Ureter (tissue), 1 donor: ENCODE results near the gene NHEJ1. TPM values are rescaled to one million over a fixed set of nuclear protein-coding genes. Genes with fewer than 3 reads are reported as not detected.

Experiments used
- DNase-seq: peaks from one replicate; pipeline ENCODE4 v3.0.0-alpha.2; 2020; ENCODE audit warnings: low spot score
- total RNA-seq: library from RNA; stranded (reverse); gene quantifications from one replicate; pipeline ENCODE4 v1.2.4, GENCODE V29; 2023
- donor health status: DM: yes; HTN: yes; CAD: no.

Gene NHEJ1
- total RNA-seq, 1 donor from 2014 or later: 13.9 TPM

- DNase-seq: no peak
Measured at GRCh38 chr2:219028996-219029828, 131.4 kb downstream of the NHEJ1 start.

- DNase-seq: no peak
Measured at GRCh38 chr2:219028141-219028540, 132.5 kb downstream of the NHEJ1 start.

- no peak for DNase-seq
Measured at GRCh38 chr2:219027511-219028055, 133.0 kb downstream of the NHEJ1 start.

- no peak for DNase-seq
Measured at GRCh38 chr2:219026946-219027345, 133.7 kb downstream of the NHEJ1 start.

GRCh38 chr2:219025637-219026585, 134.7 kb downstream of the NHEJ1 start:
- no peak for DNase-seq

Other genes with a start within 250 kb of the NHEJ1 start
- gene CDK5R2, start 201.1 kb downstream of the NHEJ1 start, total RNA-seq: not detected
- not detected for gene FEV, start 175.6 kb downstream of the NHEJ1 start, total RNA-seq
- not detected for gene CRYBA2, start 167.4 kb downstream of the NHEJ1 start, total RNA-seq
- gene CFAP65, start 119.3 kb downstream of the NHEJ1 start, total RNA-seq: not detected
- gene IHH, start 99.9 kb downstream of the NHEJ1 start, total RNA-seq: not detected
- 1.6 TPM for gene SLC23A3, start 9.2 kb upstream of the NHEJ1 start, total RNA-seq
- 56.4 TPM for gene CNPPD1, start 16.1 kb upstream of the NHEJ1 start, total RNA-seq
- 79.6 TPM for gene RETREG2, start 17.5 kb upstream of the NHEJ1 start, total RNA-seq
- gene ZFAND2B, start 46.0 kb upstream of the NHEJ1 start, total RNA-seq: 28.7 TPM
- gene ABCB6, start 58.1 kb upstream of the NHEJ1 start, total RNA-seq: 36.1 TPM
- 31.6 TPM for gene ATG9A, start 68.8 kb upstream of the NHEJ1 start, total RNA-seq
- gene ANKZF1, start 69.0 kb upstream of the NHEJ1 start, total RNA-seq: 73.1 TPM
- 9.9 TPM for gene GLB1L, start 84.6 kb upstream of the NHEJ1 start, total RNA-seq
- gene STK16, start 84.7 kb upstream of the NHEJ1 start, total RNA-seq: 32.9 TPM
- gene TUBA4B, start 92.4 kb upstream of the NHEJ1 start, total RNA-seq: not detected
- gene TUBA4A, start 93.1 kb upstream of the NHEJ1 start, total RNA-seq: 85.1 TPM
- 93.6 TPM for gene DNAJB2, start 118.6 kb upstream of the NHEJ1 start, total RNA-seq
- not detected for gene PTPRN, start 148.6 kb upstream of the NHEJ1 start, total RNA-seq
- not detected for gene RESP18, start 171.9 kb upstream of the NHEJ1 start, total RNA-seq
- gene DNPEP, start 227.1 kb upstream of the NHEJ1 start, total RNA-seq: 86.6 TPM